Neural progenitor cell (in vitro differentiated cells): ENCODE measurements around the gene PRRC2C.

Experiments
- EZH2 ChIP-seq: fragments of 200-600 bp; sonication (generic); IDR thresholded peaks from 2 replicates; pipeline ENCODE4 v1.6.1; 2017; ENCODE audit warnings: antibody characterized with exemption, mild to moderate bottlenecking, moderate library complexity
- TF ChIP-seq, protein P1 (sequence below): fragments of 200-600 bp; sonication (generic); IDR thresholded peaks from 2 replicates; pipeline ENCODE4 v1.5.1; 2017; ENCODE audit warnings: antibody characterized with exemption, mild to moderate bottlenecking

DNA sequence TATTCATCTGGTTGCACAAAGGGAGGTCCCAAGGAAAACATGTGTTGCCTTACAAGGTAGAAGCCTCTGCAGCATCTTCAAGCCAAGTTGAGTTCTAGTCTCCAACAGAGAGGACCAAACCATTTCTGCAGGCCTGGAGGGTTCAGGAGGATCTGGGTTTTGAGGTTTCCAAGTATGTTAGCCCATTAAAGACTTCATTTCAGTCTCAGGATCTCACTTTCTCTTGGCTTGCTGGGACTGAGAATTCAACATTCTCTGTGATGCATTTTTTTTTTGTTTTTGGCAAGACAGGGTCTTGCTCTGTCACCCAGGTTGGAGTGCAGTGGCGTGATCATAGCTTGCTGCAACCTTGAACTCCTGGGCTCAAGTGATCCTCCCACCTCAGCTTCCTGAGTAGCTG lies 128.0 kb downstream of the PRRC2C start:
- TF ChIP-seq EZH2, result no peak
- TF ChIP-seq, protein P1, sequence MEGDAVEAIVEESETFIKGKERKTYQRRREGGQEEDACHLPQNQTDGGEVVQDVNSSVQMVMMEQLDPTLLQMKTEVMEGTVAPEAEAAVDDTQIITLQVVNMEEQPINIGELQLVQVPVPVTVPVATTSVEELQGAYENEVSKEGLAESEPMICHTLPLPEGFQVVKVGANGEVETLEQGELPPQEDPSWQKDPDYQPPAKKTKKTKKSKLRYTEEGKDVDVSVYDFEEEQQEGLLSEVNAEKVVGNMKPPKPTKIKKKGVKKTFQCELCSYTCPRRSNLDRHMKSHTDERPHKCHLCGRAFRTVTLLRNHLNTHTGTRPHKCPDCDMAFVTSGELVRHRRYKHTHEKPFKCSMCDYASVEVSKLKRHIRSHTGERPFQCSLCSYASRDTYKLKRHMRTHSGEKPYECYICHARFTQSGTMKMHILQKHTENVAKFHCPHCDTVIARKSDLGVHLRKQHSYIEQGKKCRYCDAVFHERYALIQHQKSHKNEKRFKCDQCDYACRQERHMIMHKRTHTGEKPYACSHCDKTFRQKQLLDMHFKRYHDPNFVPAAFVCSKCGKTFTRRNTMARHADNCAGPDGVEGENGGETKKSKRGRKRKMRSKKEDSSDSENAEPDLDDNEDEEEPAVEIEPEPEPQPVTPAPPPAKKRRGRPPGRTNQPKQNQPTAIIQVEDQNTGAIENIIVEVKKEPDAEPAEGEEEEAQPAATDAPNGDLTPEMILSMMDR, result no peak
